PC-3 (cell line): ENCODE measurements around the gene EMCN. TPM values are rescaled to one million over a fixed set of nuclear protein-coding genes. Genes with fewer than 3 reads are reported as not detected.

Experiments
- ATAC-seq: fragments of 200-7000 bp; cut with Tn5 transposase; 2 replicates; pipeline ENCODE4 v1.9.1; 2020; ENCODE audit warnings: mild to moderate bottlenecking, moderate library complexity
- BruUV-seq: library from RNA; stranded (reverse); fragments of 400-500 nt; replicated peaks from 2 replicates; lab custom pipeline; 2021; lab: Mats Ljungman, UMichigan
- CTCF ChIA-PET: fragments of 300-600 bp; sonication (Branson Sonifier 250); formaldehyde crosslinking; loops from one replicate; lab custom pipeline; 2022; ENCODE audit warnings: antibody characterized with exemption; lab: Charles Lee
- POLR2A ChIA-PET: fragments of 300-600 bp; sonication (Branson Sonifier 250); formaldehyde crosslinking; loops from one replicate; lab custom pipeline; 2022; ENCODE audit warnings: antibody characterized with exemption; ENCODE audit not compliant: unreplicated experiment; lab: Charles Lee
- DNase-seq: peaks from one replicate; pipeline ENCODE4 v3.0.0-alpha.2; 2015
- H2AFZ ChIP-seq: fragments of 300-600 bp; sonication (generic); 2 replicates; pipeline ENCODE4 v1.6.0; 2016; ENCODE audit warnings: antibody characterized with exemption, low read length
- H3F3A ChIP-seq: fragments of 300-600 bp; sonication (generic); one replicate; pipeline ENCODE4 v1.6.0; 2017; ENCODE audit warnings: antibody characterized with exemption, low read length, control low read depth, mild to moderate bottlenecking; ENCODE audit not compliant: unreplicated experiment
- H3K27ac ChIP-seq: fragments of 300-600 bp; sonication (generic); 2 replicates; pipeline ENCODE4 v1.5.1; 2016; ENCODE audit warnings: mild to moderate bottlenecking, low read length
- H3K27me3 ChIP-seq: fragments of 300-600 bp; sonication (generic); 2 replicates; pipeline ENCODE4 v1.6.1; 2016; ENCODE audit warnings: low read length, mixed read lengths
- H3K36me3 ChIP-seq: fragments of 300-600 bp; sonication (generic); 2 replicates; pipeline ENCODE4 v1.6.1; 2016; ENCODE audit warnings: low read depth, mixed run types, low read length, mixed read lengths
- H3K4me1 ChIP-seq: fragments of 300-600 bp; sonication (generic); 2 replicates; pipeline ENCODE4 v1.5.1; 2016; ENCODE audit warnings: low read length; ENCODE audit not compliant: insufficient read depth
- H3K4me2 ChIP-seq: fragments of 300-600 bp; sonication (generic); 2 replicates; pipeline ENCODE4 v1.6.0; 2016; ENCODE audit warnings: low read length
- H3K4me3 ChIP-seq: fragments of 300-600 bp; sonication (generic); 2 replicates; pipeline ENCODE4 v1.5.1; 2016; ENCODE audit warnings: mild to moderate bottlenecking, low read length, mixed read lengths
- H3K79me2 ChIP-seq: fragments of 300-600 bp; sonication (generic); 2 replicates; pipeline ENCODE4 v1.6.1; 2017; ENCODE audit warnings: low read length, mixed read lengths
- H3K9ac ChIP-seq: fragments of 300-600 bp; sonication (generic); 2 replicates; pipeline ENCODE4 v1.6.0; 2016; ENCODE audit warnings: mild to moderate bottlenecking, low read length
- H3K9me2 ChIP-seq: fragments of 300-600 bp; sonication (generic); replicated peaks from 2 replicates; pipeline ENCODE4 v1.6.1; 2016; ENCODE audit warnings: mixed run types, low read length, mixed read lengths
- H3K9me3 ChIP-seq: fragments of 300-600 bp; sonication (generic); 2 replicates; pipeline ENCODE4 v1.6.1; 2016; ENCODE audit warnings: low read length, mixed read lengths
- H4K20me1 ChIP-seq: fragments of 300-600 bp; sonication (generic); 2 replicates; pipeline ENCODE4 v1.6.1; 2016; ENCODE audit warnings: low read length, mixed read lengths
- CTCF ChIP-seq: fragments of 300-600 bp; sonication (generic); conservative IDR thresholded peaks from 2 replicates; pipeline ENCODE4 v1.5.1; 2017; ENCODE audit warnings: antibody characterized with exemption, low read depth, mild to moderate bottlenecking, low read length
- EZH2 ChIP-seq: fragments of 300-600 bp; sonication (generic); IDR thresholded peaks from one replicate; pipeline ENCODE4 v1.6.1; 2017; ENCODE audit warnings: antibody characterized with exemption, mild to moderate bottlenecking, low read length; ENCODE audit not compliant: unreplicated experiment
- EZH2phosphoT487 ChIP-seq: fragments of 300-600 bp; sonication (generic); IDR thresholded peaks from 2 replicates; pipeline ENCODE4 v1.6.1; 2018; ENCODE audit warnings: mild to moderate bottlenecking, antibody characterized with exemption, low read length, borderline replicate concordance
- intact Hi-C: fragments of 100-400 bp; cut with micrococcal nuclease; formaldehyde crosslinking; loops from 2 replicates; pipeline ENCODE4 v1.9.0; 2023
- total RNA-seq: library from RNA; depleted of rRNA; stranded (reverse); fragments of >200 nt; gene quantifications from 2 replicates; pipeline ENCODE4 v1.2.3, GENCODE V29; 2014

Gene EMCN
- total RNA-seq, 1 experiment from 2014 or later = not detected

GRCh38 chr4:100424376-100424775, 93.4 kb downstream of the EMCN start:
- CTCF ChIA-PET = no interaction called here
- no peak overlapping the region for H3K27ac ChIP-seq

GRCh38 chr4:100422894-100423293, 94.9 kb downstream of the EMCN start:
- Histone ChIP-seq H3K4me3 (no peak overlapping the region), H3K4me1 (peaks cover 16% of the 10 kb centered on the region), H3K9ac (no peak overlapping the region), H3K36me3 (no peaks in the 10 kb centered on the region), H3K4me2 (no peak overlapping the region), H4K20me1 (no peaks in the 10 kb centered on the region), H2AFZ (no peak overlapping the region), H3K9me3 (no peaks in the 10 kb centered on the region), H3K27me3 (no peaks in the 10 kb centered on the region), H3K27ac (no peak overlapping the region), H3K9me2 (no peaks in the 10 kb centered on the region), H3K79me2 (no peaks in the 10 kb centered on the region), H3F3A (no peaks in the 10 kb centered on the region)
- no peak for TF ChIP-seq EZH2phosphoT487
- no peak for TF ChIP-seq CTCF
- no peak for TF ChIP-seq EZH2
- DNase-seq (no peak), ATAC-seq (no peak)
- intact Hi-C loops = loop anchor here (5.0 to 10.0 kb wide), 3 partner anchors 328 to 1444 kb away; no protein-coding TSS in a partner anchor
- CTCF ChIA-PET = no interaction called here
- BruUV-seq = no TSS peak
- POLR2A ChIA-PET = no interaction called here

More at GRCh38 chr4:100424376-100424775, 93.4 kb downstream of the EMCN start:
- no peak overlapping the region for H2AFZ ChIP-seq
- H3K9me2 ChIP-seq = no peaks in the 10 kb centered on the region
- H3K4me2 ChIP-seq = no peak overlapping the region
- H3K79me2 ChIP-seq = no peaks in the 10 kb centered on the region
- ATAC-seq (no peak), DNase-seq (no peak)
- peaks cover 25% of the 10 kb centered on the region for H3K4me1 ChIP-seq
- no peak overlapping the region for H3K4me3 ChIP-seq
- no peaks in the 10 kb centered on the region for H3F3A ChIP-seq
- no TSS peak for BruUV-seq
- no peaks in the 10 kb centered on the region for H3K36me3 ChIP-seq
- H3K9ac ChIP-seq = no peak overlapping the region
- POLR2A ChIA-PET = no interaction called here
- no peaks in the 10 kb centered on the region for H3K9me3 ChIP-seq
- no peak for TF ChIP-seq EZH2
- no peak for TF ChIP-seq EZH2phosphoT487
- no peak for TF ChIP-seq CTCF
- intact Hi-C loops = loop anchor here (5.0 to 10.0 kb wide), 3 partner anchors 330 to 1443 kb away; no protein-coding TSS in a partner anchor
- no peaks in the 10 kb centered on the region for H3K27me3 ChIP-seq
- H4K20me1 ChIP-seq = no peaks in the 10 kb centered on the region

- Histone ChIP-seq H3K4me2 (peak overlapping the region; percentile 65), H3K9me2 (no peaks in the 10 kb centered on the region), H3K27ac (peak overlapping the region; percentile 10; the same call in 1 of the 2 replicates), H3K9me3 (no peaks in the 10 kb centered on the region), H3F3A (no peaks in the 10 kb centered on the region), H3K4me3 (peak overlapping the region; percentile 42; the same call in 1 of the 2 replicates), H4K20me1 (no peaks in the 10 kb centered on the region), H2AFZ (peak overlapping the region; percentile 73), H3K4me1 (peaks cover 12% of the 10 kb centered on the region; the same call in 1 of the 2 replicates), H3K9ac (peak overlapping the region; percentile 23; the same call in 1 of the 2 replicates), H3K27me3 (no peaks in the 10 kb centered on the region), H3K79me2 (no peaks in the 10 kb centered on the region), H3K36me3 (no peaks in the 10 kb centered on the region)
- intact Hi-C loops = loop anchor here (1.0 to 10.0 kb wide), 6 partner anchors 111 to 1446 kb away; partner anchors contain the start of gene PPP3CA
- ChIA-PET POLR2A (no interaction called here), CTCF (no interaction called here)
- DNase-seq = peak; percentile 43
- TF ChIP-seq EZH2 (no peak), CTCF (peak; percentile 71)
- peak; percentile 68 for ATAC-seq
- BruUV-seq = no TSS peak
These were observed 96.4 kb downstream of the EMCN start for GRCh38 chr4:100421361-100421978.
